ENCODE data around the gene LRRC14B.
"Not testable (repeated sequence)": the region's sequence is repeated elsewhere in the genome, so short reads cannot be mapped to it uniquely, and the experiment has no call there.

The LRRC14B gene

DNA sequence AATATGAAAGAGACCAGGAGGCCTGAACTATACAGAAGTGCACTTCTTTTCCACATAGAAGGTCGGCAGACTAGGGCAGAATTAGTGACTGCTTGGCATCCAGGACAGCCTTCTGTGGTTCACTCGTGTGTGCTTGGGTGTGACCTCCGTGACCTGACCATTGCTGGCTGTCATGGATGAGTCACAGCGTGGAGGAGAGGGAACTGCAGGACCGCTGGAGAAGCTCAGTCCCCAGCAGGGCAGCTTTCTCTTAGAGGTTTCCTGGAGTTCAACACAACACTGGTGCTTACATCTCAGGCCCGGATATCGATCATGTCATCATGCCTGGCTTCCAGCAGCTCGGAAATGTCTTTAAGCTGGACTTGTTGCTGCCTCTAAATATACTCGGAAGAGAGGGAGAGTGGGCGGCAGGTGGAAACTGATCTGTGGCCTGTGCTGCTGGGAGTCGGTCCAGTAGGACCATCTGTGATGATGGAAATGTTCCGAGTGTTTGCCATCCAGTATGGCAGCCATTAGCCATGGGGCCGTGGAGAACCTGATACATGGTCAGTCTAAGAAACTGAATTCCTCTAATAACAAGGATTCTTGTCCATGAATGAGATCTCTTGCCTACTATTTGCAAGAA lies 49.9 kb downstream of the LRRC14B start:
- not testable (repeated sequence) for DNase-seq (ENCODE audit: low spot score)

DNA sequence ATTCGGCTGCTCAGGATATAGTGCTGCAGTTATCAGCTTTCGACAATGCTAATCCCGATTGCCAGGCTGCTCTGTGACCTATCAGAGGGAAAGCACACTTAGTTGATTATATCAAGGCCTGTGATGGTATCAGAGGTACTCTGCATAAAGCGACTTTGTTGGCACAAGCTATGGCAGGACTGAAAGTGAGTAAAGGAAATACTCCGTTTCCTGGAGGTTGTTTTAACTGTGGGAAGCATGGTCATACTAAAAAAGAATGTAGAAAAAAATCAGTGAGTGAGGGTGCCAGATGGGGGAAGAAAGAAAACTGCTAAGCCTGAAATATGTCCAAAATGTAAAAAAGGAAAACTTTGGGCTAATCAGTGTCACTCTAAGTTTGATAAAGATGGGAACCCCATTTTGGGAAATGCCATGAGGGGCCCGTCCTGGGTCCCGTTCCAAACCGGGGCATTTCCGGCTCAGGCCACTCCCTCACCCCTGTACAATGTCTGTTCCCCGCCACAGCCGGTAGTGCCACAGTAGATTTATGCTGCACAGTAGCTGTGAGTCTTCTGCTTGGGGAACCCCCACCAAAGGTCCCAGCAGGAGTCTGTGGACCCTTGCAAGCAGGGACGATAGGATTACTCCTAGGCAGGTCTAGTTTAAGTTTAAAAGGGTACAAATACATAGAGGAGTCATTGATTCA lies 52.5 kb downstream of the LRRC14B start:
- DNase-seq (ENCODE audit: low spot score): not testable (repeated sequence)

DNA sequence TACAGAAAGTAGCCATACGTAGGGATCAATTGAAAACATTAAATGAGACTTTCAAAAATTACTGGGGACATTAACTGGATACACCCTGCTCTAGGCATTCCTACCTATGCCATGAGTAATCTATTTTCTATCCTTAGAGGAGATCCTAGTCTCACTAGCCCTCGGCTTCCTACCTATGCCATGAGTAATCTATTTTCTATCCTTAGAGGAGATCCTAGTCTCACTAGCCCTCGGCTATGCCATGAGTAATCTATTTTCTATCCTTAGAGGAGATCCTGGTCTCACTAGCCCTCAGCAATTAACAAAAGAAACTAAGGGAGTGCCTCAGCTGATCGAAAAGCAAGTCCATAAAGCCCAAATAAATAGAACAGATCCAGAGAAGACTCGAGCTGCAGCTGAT lies 54.4 kb downstream of the LRRC14B start:
- not testable (repeated sequence) for DNase-seq (ENCODE audit: low spot score)

Measured in putamen (tissue), 1 donor.